Thyroid gland (tissue), 4 donors: Measurements from ENCODE around the gene RNF10. TPM values are rescaled to one million over a fixed set of nuclear protein-coding genes. Genes with fewer than 3 reads are reported as not detected.

ENCODE experiments used
- DNase-seq, 2 donors: peaks; one replicate each; pipeline ENCODE4 v3.0.0-alpha.2; 2019
- H3K27ac ChIP-seq, 3 donors: fragments of 200-600 bp; sonication (generic); 1 replicate in 2 of 3; 2 replicates in 1 of 3; pipeline ENCODE4 v1.5.1; 2016 to 2019; ENCODE audit warnings: mild to moderate bottlenecking in 1 of 3, moderate library complexity in 1 of 3
- H3K27me3 ChIP-seq: fragments of 200-600 bp; sonication (generic); one replicate; pipeline ENCODE4 v1.5.1; 2019
- H3K36me3 ChIP-seq, 2 donors: fragments of 200-600 bp; sonication (generic); one replicate each; pipeline ENCODE4 v1.5.1; 2016 to 2019
- H3K4me1 ChIP-seq, 2 donors: fragments of 200-600 bp; sonication (generic); one replicate each; pipeline ENCODE4 v1.5.1; 2017 to 2019
- H3K4me3 ChIP-seq, 3 donors: fragments of 200-600 bp; sonication (generic); replicated peaks in 1 of 3; 1 replicate in 2 of 3; 2 replicates in 1 of 3; pipeline ENCODE4 v1.5.1; 2016; ENCODE audit warnings: mild to moderate bottlenecking in 1 of 3
- H3K9me3 ChIP-seq: fragments of 200-600 bp; sonication (generic); one replicate; pipeline ENCODE4 v1.5.1; 2017
- POLR2A ChIP-seq, 2 donors: fragments of 450-650 bp; IDR thresholded peaks; one replicate each; pipeline ENCODE4 v1.6.1; 2017; ENCODE audit warnings: antibody characterized with exemption in 2 of 2, mild to moderate bottlenecking in 2 of 2, moderate library complexity in 1 of 2
- WGBS, 2 donors: methylation state at CpG; one replicate each; pipeline ENCODE4 v1.1.5; 2017; 5-methylcytosine and 5-hydroxymethylcytosine counted together
- intact Hi-C: fragments of 100-400 bp; cut with DNase I; formaldehyde crosslinking; loops from one replicate; pipeline ENCODE4 v1.15.1; 2023
- total RNA-seq, 4 donors: library from RNA; depleted of rRNA; stranded (reverse); fragments of >200 nt; gene quantifications; one replicate each; pipeline ENCODE4 v1.2.3, GENCODE V29; 2016
- TF ChIP-seq, protein P1 (sequence below), 6 experiments: fragments of 200-600 bp in 3 of 6; fragments of 450-650 bp in 3 of 6; sonication (generic) in 3 of 6; IDR thresholded peaks; one replicate each; pipeline ENCODE4 v1.5.1; 2016 to 2019; ENCODE audit warnings: antibody characterized with exemption in 6 of 6, mild to moderate bottlenecking in 2 of 6, inconsistent platforms in 1 of 6, moderate library complexity in 1 of 6

RNF10 gene
- total RNA-seq, 4 donors from 2014 or later, result 62.5 to 159 (median 127) TPM

DNA sequence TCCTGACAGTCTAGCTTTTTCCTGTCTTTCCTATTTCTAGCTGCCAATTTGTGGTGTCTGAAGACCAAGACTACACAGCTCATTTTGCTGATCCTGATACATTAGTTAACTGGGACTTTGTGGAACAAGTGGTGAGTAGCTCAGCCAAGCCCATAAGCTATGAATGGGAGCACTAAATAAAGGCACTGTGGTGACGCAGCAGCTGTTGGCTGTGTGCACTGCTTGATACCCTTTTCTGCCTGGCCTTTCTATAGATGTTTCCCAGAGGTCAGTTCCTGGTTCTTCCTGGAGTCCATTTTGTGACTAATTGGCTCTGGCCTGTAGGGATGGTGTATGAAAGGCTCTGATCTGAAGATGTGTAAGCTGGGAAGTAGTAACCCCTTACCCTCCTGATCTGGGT is 20.5 kb downstream of the RNF10 start:
- no peaks in the 10 kb centered on the region for H3K27me3 ChIP-seq
- no peak overlapping the region for H3K4me3 ChIP-seq
- TF ChIP-seq, protein P1, sequence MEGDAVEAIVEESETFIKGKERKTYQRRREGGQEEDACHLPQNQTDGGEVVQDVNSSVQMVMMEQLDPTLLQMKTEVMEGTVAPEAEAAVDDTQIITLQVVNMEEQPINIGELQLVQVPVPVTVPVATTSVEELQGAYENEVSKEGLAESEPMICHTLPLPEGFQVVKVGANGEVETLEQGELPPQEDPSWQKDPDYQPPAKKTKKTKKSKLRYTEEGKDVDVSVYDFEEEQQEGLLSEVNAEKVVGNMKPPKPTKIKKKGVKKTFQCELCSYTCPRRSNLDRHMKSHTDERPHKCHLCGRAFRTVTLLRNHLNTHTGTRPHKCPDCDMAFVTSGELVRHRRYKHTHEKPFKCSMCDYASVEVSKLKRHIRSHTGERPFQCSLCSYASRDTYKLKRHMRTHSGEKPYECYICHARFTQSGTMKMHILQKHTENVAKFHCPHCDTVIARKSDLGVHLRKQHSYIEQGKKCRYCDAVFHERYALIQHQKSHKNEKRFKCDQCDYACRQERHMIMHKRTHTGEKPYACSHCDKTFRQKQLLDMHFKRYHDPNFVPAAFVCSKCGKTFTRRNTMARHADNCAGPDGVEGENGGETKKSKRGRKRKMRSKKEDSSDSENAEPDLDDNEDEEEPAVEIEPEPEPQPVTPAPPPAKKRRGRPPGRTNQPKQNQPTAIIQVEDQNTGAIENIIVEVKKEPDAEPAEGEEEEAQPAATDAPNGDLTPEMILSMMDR (IDR thresholded peaks at IDR 0.05), result no peak
- no peak for TF ChIP-seq POLR2A (IDR thresholded peaks at IDR 0.05)
- H3K27ac ChIP-seq, result peak overlapping the region in 2 of 3 donors; percentile 6
- peaks cover 20 to 37% of the 10 kb centered on the region in 2 donors for H3K4me1 ChIP-seq
- intact Hi-C loops, result no loop called here
- H3K9me3 ChIP-seq, result no peaks in the 10 kb centered on the region
- WGBS, 2 donors, result 92 to 100% methylated on average over 1 of the region's 1 CpG
- H3K36me3 ChIP-seq, result peaks cover 37 to 40% of the 10 kb centered on the region in 2 donors
- no peak for DNase-seq

DNA sequence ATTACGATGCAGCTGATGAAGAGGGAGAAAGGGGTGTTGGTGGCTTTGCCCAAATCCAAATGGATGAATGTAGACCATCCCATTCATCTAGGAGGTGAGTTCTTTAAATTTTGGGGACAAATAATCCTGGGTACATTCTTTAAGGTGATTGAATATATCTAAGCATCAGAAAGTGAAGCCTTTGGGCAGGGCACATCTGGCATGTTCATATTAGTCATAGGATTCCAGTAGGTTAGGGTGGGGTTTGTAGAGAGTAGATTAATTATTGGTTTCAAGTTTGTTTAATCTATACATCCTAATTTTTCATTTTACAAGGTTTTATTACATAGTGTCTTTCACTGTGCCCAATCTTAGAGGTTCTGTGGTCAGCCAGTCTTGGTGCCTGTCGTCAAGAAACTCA is 23.4 kb downstream of the RNF10 start:
- 96 to 98% methylated on average over 2 of the region's 2 CpGs for WGBS, 2 donors
- H3K4me3 ChIP-seq, result no peak overlapping the region
- H3K4me1 ChIP-seq, result peaks cover 1 to 8% of the 10 kb centered on the region in 2 donors
- no peaks in the 10 kb centered on the region for H3K27me3 ChIP-seq
- peaks cover 58 to 66% of the 10 kb centered on the region in 2 donors for H3K36me3 ChIP-seq
- no peaks in the 10 kb centered on the region for H3K9me3 ChIP-seq
- no peak for DNase-seq
- TF ChIP-seq, protein P1 (IDR thresholded peaks at IDR 0.05), result no peak
- TF ChIP-seq POLR2A (IDR thresholded peaks at IDR 0.05), result no peak
- intact Hi-C loops, result no loop called here
- H3K27ac ChIP-seq, result no peak overlapping the region

DNA sequence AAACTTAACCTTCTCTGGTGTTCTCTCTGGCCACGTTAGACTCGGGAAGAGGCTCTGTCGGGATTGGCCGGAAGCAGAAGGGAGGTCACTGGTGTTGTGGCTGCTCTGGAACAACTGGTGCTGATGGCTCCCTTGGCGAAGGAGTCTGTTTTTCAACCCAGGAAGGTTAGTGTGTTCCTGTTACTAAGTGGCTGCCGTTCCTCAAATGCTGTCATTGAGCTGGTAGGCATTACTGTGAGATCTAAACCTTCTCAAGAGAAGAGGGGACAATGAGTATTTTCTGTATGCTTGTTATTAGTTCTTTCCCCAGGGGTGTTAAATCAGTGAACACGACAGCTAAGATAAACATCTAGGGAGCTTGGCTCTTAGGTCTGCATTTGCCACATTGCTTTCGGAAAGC is 28.8 kb downstream of the RNF10 start:
- no peak for DNase-seq
- intact Hi-C loops, result no loop called here
- Histone ChIP-seq H3K4me1 (no peaks in the 10 kb centered on the region), H3K9me3 (no peaks in the 10 kb centered on the region), H3K4me3 (no peak overlapping the region), H3K27me3 (no peaks in the 10 kb centered on the region), H3K27ac (no peak overlapping the region), H3K36me3 (peaks cover 73 to 86% of the 10 kb centered on the region in 2 donors)
- no peak for TF ChIP-seq POLR2A (IDR thresholded peaks at IDR 0.05)
- TF ChIP-seq, protein P1 (IDR thresholded peaks at IDR 0.05), result no peak
- WGBS, 2 donors, result 87 to 96% methylated on average over 8 of the region's 8 CpGs

DNA sequence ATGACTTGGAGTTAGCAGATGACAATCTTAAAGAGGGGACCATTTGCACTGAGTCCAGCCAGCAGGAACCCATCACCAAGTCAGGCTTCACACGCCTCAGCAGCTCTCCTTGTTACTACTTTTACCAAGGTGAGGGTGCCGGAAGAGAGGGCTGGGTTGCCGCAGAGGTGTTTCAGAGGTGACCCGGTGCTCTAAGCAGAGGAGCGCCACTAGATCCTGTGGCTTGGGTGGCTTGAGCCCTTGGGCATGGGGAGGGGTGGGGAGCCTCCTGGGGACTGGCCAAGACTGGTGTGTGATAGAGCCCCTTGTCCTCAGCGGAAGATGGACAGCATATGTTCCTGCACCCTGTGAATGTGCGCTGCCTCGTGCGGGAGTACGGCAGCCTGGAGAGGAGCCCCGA is 29.3 kb downstream of the RNF10 start:
- WGBS, 2 donors, result 92% methylated on average over 6 to 7 of the region's 11 CpGs
- no peak for DNase-seq
- Histone ChIP-seq H3K27ac (no peak overlapping the region), H3K36me3 (peaks cover 78 to 84% of the 10 kb centered on the region in 2 donors), H3K9me3 (no peaks in the 10 kb centered on the region), H3K4me3 (no peak overlapping the region), H3K4me1 (no peaks in the 10 kb centered on the region), H3K27me3 (no peaks in the 10 kb centered on the region)
- intact Hi-C loops, result no loop called here
- TF ChIP-seq, protein P1 (IDR thresholded peaks at IDR 0.05), result no peak
- no peak for TF ChIP-seq POLR2A (IDR thresholded peaks at IDR 0.05)

DNA sequence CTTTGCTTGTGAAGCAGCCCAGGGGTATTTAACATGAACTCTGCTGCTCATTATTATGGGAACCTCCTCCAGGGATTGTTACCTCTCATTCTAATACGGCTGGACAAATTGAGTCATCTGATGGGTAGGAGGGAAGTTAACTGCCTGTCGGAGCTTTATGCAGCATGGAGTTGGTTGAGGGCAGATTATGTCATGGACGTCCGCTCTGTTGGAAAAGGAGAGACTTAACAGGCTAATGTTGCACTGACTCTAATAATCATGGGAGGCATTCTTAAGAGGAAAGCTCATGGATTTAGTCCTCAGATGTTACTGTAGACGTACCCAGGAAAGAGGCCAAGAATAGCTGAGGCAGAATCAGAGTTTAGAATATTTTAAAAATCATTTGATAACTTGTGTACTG is 37.1 kb downstream of the RNF10 start:
- Histone ChIP-seq H3K4me3 (no peak overlapping the region), H3K4me1 (no peaks in the 10 kb centered on the region), H3K27ac (no peak overlapping the region), H3K9me3 (no peaks in the 10 kb centered on the region), H3K27me3 (no peaks in the 10 kb centered on the region), H3K36me3 (peaks cover 88 to 90% of the 10 kb centered on the region in 2 donors)
- no peak for DNase-seq
- intact Hi-C loops, result no loop called here
- TF ChIP-seq POLR2A (IDR thresholded peaks at IDR 0.05), result no peak
- TF ChIP-seq, protein P1 (IDR thresholded peaks at IDR 0.05), result no peak
- WGBS, 2 donors, result 81 to 85% methylated on average over 5 of the region's 5 CpGs
